ENCODE results near the gene HES5.

Gene HES5

DNA sequence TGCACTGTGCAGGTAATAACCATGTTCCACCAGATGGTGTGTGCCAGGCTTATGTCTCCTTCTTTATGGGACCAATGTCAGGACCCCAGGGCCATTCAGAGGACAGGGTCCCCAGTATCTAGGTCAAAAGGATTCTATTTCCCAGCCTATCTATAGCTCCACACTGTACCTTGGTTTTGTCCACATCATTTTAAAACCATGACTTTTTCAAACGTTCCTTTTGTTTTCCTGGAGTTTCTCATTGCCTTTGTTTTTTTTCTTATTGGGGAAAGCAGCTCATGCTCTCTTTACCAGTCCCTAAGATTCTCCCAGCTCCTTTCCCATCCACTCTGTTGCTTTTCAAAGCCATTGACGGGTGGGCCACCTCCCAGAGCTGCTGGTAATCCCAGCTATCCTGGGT is 41.4 kb downstream of the HES5 start:
- FAIRE-seq (no peak), DNase-seq (ENCODE audit: extremely low spot score, insufficient read length, low read depth) (no peak)

DNA sequence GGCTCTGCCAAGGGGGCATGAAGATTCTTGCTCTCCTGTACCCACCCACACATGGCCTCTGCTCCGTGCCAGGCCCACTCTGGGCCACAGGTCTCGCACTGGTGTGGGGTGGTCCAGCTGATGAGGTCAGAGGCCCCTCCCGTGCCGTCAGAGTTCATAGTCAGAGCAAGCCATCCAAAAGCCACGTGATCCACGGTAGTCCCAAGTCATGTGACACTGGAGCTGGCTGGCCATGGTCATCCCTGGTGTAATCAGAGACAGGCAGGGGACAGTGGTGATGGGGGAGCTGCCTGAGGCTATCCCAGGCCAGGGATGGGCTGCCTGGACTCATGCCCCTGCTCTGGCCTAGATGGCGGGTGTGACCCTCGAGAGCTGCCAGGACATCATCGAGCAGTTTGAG is 43.5 kb downstream of the HES5 start:
- no peak for DNase-seq (ENCODE audit: extremely low spot score, insufficient read length, low read depth)
- no peak for FAIRE-seq

DNA sequence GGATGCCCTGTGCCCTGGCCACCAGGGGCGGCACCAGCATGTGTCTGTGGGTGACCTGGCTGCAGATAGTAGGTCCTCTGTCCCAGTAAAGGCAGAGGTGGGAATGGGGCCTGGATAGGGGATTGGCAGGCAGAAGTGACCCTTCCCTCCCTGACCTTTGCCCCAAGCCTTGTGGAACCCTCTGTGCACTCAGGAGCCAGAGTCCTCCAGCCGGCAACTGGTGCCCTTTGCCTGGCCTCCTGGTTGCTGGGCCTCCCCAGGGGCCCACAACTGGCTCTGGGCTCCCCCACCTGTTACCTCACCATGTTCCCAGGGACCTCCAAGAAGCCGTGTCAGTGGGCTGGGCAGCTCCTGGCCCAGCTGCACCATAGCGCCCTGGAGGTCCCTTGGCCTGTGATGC is 44.0 kb downstream of the HES5 start:
- no peak for FAIRE-seq
- no peak for DNase-seq (ENCODE audit: extremely low spot score, insufficient read length, low read depth)

DNA sequence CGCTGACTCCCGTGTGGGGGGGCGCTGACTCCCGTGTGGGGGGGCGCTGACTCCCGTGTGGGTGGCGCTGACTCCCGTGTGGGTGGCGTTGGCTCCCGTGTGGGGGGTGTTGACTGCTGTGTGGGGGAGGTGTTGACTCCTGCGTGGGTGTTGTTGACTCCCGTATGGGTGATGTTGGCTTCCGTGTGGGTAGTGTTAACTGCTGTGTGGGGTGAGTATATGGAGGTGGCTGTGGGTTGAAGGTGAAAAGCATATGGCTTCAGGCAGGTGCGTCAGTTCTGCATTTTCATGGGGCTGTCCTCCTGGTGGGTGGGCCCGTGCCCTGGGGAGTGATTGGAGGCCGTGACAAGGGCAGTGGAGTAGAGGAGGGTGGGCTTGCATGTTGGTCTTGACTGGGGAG is 46.1 kb downstream of the HES5 start:
- no peak for DNase-seq (ENCODE audit: extremely low spot score, insufficient read length, low read depth)
- FAIRE-seq, result no peak

DNA sequence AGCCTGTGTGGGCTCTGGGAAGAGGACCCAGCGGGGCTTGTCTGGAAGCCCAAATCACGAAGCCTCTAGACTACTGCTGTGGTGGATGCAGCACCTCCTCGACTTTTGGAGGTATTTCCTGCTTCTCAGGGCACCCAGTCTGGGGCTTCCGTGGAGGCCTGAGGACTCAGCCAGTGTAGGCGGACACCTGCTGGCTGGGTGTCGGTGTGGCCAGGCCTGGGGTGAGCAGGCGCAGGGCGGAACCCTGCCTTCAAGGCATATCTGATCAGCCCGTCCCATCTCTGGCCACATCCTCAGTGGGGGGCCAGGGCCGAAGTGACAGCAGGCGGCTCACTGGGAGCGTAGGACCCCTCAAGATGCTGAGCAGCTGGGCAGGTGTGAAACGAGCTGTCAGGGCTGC is 47.0 kb downstream of the HES5 start:
- no peak for DNase-seq (ENCODE audit: extremely low spot score, insufficient read length, low read depth)
- no peak for FAIRE-seq

DNA sequence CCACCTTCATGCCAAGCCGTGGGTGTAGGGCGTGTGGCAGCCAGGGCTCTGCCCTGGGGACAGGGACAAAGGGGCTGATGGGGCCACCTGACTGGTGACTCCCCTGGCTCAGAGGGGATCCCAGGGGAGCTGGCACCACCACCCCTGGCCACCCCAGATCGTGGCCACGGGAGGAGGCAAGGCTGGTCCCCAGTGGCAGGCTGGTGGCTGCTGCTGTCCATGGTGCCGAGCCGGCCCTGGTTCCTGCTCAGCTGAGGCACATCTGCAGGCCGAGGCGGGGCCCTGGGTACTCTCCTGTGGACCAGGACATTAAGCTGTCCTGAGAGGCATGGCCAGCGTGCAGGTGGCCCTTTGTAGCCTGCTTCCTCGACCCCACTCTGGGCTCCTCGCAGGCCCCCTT is 47.5 kb downstream of the HES5 start:
- FAIRE-seq (no peak), DNase-seq (ENCODE audit: extremely low spot score, insufficient read length, low read depth) (no peak)

DNA sequence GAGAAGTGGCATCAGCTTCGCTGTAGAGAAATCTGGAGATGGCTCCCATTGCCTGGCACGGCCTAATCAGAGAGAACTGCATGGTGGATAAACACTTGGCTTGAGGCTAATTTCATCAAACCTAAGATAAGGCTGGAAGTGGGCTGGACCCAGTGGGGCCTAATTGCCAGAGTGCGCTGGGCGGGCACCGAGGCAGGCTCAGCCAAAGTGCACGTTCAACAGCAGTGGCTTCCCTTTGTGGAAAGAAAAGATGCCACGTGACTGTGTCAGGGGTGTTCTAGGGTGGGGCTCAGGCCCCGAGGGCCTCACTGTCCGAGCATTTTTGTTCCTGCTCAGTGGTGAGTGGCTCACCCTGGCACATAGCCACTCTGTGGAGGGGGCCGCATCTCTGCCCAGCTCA is 48.2 kb downstream of the HES5 start:
- no peak for DNase-seq (ENCODE audit: extremely low spot score, insufficient read length, low read depth)
- FAIRE-seq, result no peak

DNA sequence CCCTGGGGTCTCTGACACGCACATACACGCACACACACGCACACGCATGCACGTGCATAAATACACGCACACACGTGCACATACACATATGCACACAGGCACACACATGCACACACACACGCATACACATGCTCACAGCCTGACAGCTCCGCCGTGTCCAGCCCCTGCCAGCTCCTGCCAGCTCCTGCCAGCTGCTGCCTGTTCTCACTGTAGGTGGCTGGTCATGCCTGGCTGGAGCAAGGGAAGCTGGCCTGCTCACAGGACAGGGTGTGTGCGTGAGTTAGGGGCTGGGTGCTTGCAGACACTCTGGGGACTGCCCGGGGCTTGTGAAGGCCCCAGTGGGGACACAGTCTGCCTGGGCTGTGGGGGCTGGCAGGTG is 49.1 kb downstream of the HES5 start:
- FAIRE-seq, result no peak
- no peak for DNase-seq (ENCODE audit: extremely low spot score, insufficient read length, low read depth)

DNA sequence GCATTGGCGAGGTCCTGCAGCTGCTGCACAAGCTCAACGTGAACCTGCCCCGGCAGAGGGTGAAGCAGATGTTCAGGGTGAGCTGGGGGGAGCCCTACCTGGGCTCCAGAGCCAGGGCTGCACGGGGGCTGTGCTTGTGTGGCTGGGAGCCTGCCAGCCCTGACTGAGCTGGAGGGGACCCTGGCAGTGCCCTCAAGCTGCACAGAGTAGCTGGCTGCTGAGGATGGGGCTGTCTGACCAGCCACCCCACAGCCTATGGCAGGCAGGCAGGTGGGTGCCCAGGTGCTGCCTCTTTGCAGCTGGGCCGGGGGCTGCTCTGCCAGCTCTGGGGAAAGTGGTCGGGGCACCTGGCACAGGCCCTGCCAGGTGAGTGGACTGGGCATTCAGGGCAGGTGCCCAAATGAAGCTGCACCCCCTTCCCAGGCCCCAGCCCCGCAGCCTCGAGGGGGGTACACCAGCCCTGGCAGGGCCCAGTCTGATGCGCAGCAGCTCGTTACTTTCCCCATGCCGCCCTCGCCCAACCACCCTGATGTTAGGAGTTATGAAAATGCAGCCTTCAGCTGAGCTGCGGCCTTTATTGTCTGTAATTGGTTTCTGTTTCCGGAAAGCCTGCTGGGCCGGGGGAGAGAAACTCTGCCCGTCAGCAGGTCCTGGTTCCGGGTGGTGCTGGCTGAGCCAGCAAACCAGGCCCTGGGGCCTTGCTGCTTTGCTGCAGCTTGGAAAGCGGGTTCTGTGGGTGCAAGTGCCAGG is 49.7 kb downstream of the HES5 start:
- FAIRE-seq (no peak), DNase-seq (ENCODE audit: extremely low spot score, insufficient read length, low read depth) (no peak)

DNA sequence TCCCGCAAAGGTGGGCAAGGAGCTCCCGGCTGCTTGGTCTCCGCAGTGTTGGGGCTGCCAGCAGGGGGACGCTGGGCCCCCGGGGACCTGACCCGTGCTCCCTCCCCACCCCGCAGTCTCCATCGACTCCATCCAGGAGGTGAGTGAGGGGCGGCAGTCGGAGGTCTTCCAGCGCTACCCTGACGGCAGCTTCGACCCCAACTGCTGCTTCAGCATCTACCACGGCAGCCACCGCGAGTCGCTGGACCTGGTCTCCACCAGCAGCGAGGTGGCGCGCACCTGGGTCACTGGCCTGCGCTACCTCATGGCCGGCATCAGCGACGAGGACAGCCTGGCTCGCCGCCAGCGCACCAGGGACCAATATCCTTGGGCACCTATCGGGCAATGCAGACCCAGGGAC is 50.4 kb downstream of the HES5 start:
- FAIRE-seq (no peak), DNase-seq (ENCODE audit: extremely low spot score, insufficient read length, low read depth) (no peak)

DNA sequence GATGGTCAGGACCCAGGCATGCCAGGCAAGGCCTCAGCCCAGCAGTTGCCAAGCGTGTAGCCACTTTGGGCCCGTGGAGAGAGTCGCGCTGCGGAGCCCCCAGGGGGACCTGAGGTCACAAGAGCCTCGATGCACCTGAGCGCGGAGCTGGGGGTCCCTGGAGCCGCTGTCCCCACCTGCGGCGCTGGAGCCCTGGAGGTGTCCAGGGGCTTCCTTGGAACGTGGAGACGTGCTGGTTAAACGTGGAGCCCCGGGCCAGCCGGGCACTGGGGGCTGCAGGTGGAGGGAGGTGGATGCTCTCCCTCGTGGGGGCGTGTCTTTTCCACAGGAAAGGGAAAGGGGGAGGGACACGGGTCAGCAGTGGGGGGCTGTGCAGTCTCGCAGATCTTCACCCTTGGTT is 50.9 kb downstream of the HES5 start:
- no peak for FAIRE-seq
- DNase-seq (ENCODE audit: extremely low spot score, insufficient read length, low read depth), result no peak
